Lung (tissue), 12 donors: ENCODE results near the gene CTPS2. TPM values are rescaled to one million over a fixed set of nuclear protein-coding genes. Genes with fewer than 3 reads are reported as not detected.
A peak's percentile ranks its signal among the peaks of the same experiment; 100 is the strongest.

Experiments
- ATAC-seq: fragments of 200-7000 bp; cut with Tn5 transposase; one replicate; pipeline ENCODE4 v1.9.1; 2020; ENCODE audit warnings: moderate number of reproducible peaks; ENCODE audit not compliant: insufficient read depth, low FRiP score
- DNase-seq, 3 donors: peaks; one replicate each; pipeline ENCODE4 v3.0.0-alpha.2; 2013 to 2017
- H3K27ac ChIP-seq, 2 donors: one replicate each; pipeline ENCODE4 v1.5.1; 2013; ENCODE audit warnings: mild to moderate bottlenecking in 2 of 2, moderate library complexity in 2 of 2, control low read depth in 1 of 2, inconsistent platforms in 1 of 2, low read depth in 1 of 2, low read length in 1 of 2
- H3K27me3 ChIP-seq, 3 donors: one replicate each; pipeline ENCODE4 v1.5.1; 2013; ENCODE audit warnings: low read length in 2 of 3; ENCODE audit not compliant: control insufficient read depth in 3 of 3, insufficient read depth in 3 of 3
- H3K36me3 ChIP-seq, 4 donors: one replicate each; pipeline ENCODE4 v1.5.1; 2013; ENCODE audit warnings: low read length in 4 of 4, mild to moderate bottlenecking in 1 of 4, moderate library complexity in 1 of 4; ENCODE audit not compliant: control insufficient read depth in 4 of 4, insufficient read depth in 4 of 4
- H3K4me1 ChIP-seq, 5 donors: one replicate each; pipeline ENCODE4 v1.5.1; 2013; ENCODE audit warnings: low read length in 5 of 5, mild to moderate bottlenecking in 2 of 5, moderate library complexity in 1 of 5; ENCODE audit not compliant: control insufficient read depth in 5 of 5, insufficient read depth in 5 of 5
- H3K4me3 ChIP-seq: one replicate; pipeline ENCODE4 v1.5.1; 2013; ENCODE audit warnings: mild to moderate bottlenecking, control low read depth, moderate library complexity
- H3K9ac ChIP-seq, 2 donors: one replicate each; pipeline ENCODE4 v1.5.1; 2013; ENCODE audit warnings: low read length in 2 of 2, control low read depth in 1 of 2; ENCODE audit not compliant: insufficient read depth in 1 of 2
- H3K9me3 ChIP-seq, 4 donors: one replicate each; pipeline ENCODE4 v1.5.1; 2013; ENCODE audit warnings: low read length in 3 of 4, mild to moderate bottlenecking in 1 of 4, moderate library complexity in 1 of 4; ENCODE audit not compliant: control insufficient read depth in 4 of 4, insufficient read depth in 3 of 4
- WGBS, 2 donors: extraction: QIAGEN DNeasy Blood & Tissue Kit; methylation state at CpG; one replicate each; pipeline ENCODE4 v1.1.7; 2013; 5-methylcytosine and 5-hydroxymethylcytosine counted together
- polyA plus RNA-seq, 2 donors: library from polyadenylated mRNA; stranded (reverse); fragments of 200-250 nt; gene quantifications; one replicate each; pipeline ENCODE4 v1.2.1, GENCODE V29; 2013
- total RNA-seq, 2 donors: library from RNA; depleted of rRNA in 1 of 2; stranded (reverse); fragments of >200 nt in 1 of 2; gene quantifications; one replicate each; pipeline ENCODE4 v1.2.1, GENCODE V29; 2014 to 2021
- TF ChIP-seq, protein P1 (sequence below): IDR thresholded peaks from 2 replicates; pipeline ENCODE4 v1.5.1; 2012; ENCODE audit warnings: mild to moderate bottlenecking; ENCODE audit errors: control extremely low read depth, extremely low read depth
- donor health status: control.
- donor health status: control.
- donor health status: Bipolar disorder and iron deficiency.
- donor health status: healthy.
- donor health status: DM: yes; HTN: yes; CAD: no.

The CTPS2 gene
- total and polyA plus RNA-seq, 4 donors: 4.2 to 36.8 (median 9.9) TPM

- no peak overlapping the region for H3K9ac ChIP-seq
- no peak overlapping the region for H3K27ac ChIP-seq
- no peak for ATAC-seq
- no peak overlapping the region for H3K4me3 ChIP-seq
- peaks cover 0 to 3% (median 2%) of the 10 kb centered on the region in 4 donors for H3K36me3 ChIP-seq
- H3K9me3 ChIP-seq: no peaks in the 10 kb centered on the region
- peaks cover 0 to 27% (median 21%) of the 10 kb centered on the region in 3 donors for H3K27me3 ChIP-seq
- 97 to 100% methylated on average over 3 of the region's 3 CpGs for WGBS, 2 donors
- TF ChIP-seq, protein P1, sequence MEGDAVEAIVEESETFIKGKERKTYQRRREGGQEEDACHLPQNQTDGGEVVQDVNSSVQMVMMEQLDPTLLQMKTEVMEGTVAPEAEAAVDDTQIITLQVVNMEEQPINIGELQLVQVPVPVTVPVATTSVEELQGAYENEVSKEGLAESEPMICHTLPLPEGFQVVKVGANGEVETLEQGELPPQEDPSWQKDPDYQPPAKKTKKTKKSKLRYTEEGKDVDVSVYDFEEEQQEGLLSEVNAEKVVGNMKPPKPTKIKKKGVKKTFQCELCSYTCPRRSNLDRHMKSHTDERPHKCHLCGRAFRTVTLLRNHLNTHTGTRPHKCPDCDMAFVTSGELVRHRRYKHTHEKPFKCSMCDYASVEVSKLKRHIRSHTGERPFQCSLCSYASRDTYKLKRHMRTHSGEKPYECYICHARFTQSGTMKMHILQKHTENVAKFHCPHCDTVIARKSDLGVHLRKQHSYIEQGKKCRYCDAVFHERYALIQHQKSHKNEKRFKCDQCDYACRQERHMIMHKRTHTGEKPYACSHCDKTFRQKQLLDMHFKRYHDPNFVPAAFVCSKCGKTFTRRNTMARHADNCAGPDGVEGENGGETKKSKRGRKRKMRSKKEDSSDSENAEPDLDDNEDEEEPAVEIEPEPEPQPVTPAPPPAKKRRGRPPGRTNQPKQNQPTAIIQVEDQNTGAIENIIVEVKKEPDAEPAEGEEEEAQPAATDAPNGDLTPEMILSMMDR: no peak
- no peak for DNase-seq
- no peaks in the 10 kb centered on the region for H3K4me1 ChIP-seq
Measured at GRCh38 chrX:16635596-16635995, 76.9 kb downstream of the CTPS2 start.

GRCh38 chrX:16635040-16635439 is 77.4 kb downstream of the CTPS2 start:
- 93 to 99% methylated on average over 5 of the region's 5 CpGs for WGBS, 2 donors
- peaks cover 0 to 3% (median 2%) of the 10 kb centered on the region in 4 donors for H3K36me3 ChIP-seq
- H3K4me3 ChIP-seq: no peak overlapping the region
- ATAC-seq (no peak), DNase-seq (no peak)
- peaks cover 0 to 24% (median 16%) of the 10 kb centered on the region in 3 donors for H3K27me3 ChIP-seq
- TF ChIP-seq, protein P1: no peak
- H3K27ac ChIP-seq: no peak overlapping the region
- no peaks in the 10 kb centered on the region for H3K9me3 ChIP-seq
- H3K9ac ChIP-seq: no peak overlapping the region
- no peaks in the 10 kb centered on the region for H3K4me1 ChIP-seq

GRCh38 chrX:16633754-16634153 is 78.7 kb downstream of the CTPS2 start:
- no peak overlapping the region for H3K4me3 ChIP-seq
- WGBS, 2 donors: 35 to 59% methylated on average over 4 of the region's 4 CpGs
- no peaks in the 10 kb centered on the region for H3K9me3 ChIP-seq
- H3K36me3 ChIP-seq: peaks cover 0 to 3% (median 2%) of the 10 kb centered on the region in 4 donors
- H3K27ac ChIP-seq: no peak overlapping the region
- H3K27me3 ChIP-seq: peaks cover 0 to 24% (median 17%) of the 10 kb centered on the region in 3 donors
- TF ChIP-seq, protein P1: no peak
- no peak overlapping the region for H3K9ac ChIP-seq
- ATAC-seq (no peak), DNase-seq (peak in 1 of 3 donors; percentile 0)
- no peaks in the 10 kb centered on the region for H3K4me1 ChIP-seq

DNA sequence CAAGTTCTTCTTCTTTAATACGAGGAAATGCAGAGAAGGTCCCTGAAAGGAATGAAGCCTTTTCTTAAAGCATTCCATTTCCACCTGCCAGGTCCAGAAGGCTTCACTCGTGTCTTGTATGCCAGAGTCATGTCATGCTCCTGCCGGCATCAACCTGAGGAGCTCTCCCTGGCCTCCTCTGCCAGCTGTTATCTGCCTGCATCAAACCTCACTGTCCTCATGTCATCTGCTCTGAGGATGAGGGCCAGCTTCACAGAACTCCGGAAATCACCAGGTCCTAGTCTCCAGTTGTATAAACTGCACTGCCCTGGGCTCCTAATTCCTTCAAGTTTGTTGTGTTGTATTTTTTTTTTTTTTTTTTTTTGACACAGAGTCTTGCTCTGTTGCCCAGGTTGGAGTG is 82.6 kb downstream of the CTPS2 start:
- DNase-seq (no peak), ATAC-seq (no peak)
- Histone ChIP-seq H3K36me3 (no peaks in the 10 kb centered on the region), H3K27me3 (peaks cover 0 to 28% (median 24%) of the 10 kb centered on the region in 3 donors), H3K4me1 (no peaks in the 10 kb centered on the region), H3K9ac (no peak overlapping the region), H3K27ac (no peak overlapping the region), H3K4me3 (no peak overlapping the region), H3K9me3 (peaks cover 0 to 2% (median 0%) of the 10 kb centered on the region in 4 donors)
- 72 to 92% methylated on average over 4 of the region's 4 CpGs for WGBS, 2 donors
- TF ChIP-seq, protein P1: no peak
